Measurements from ENCODE around the gene F7.

DNA sequence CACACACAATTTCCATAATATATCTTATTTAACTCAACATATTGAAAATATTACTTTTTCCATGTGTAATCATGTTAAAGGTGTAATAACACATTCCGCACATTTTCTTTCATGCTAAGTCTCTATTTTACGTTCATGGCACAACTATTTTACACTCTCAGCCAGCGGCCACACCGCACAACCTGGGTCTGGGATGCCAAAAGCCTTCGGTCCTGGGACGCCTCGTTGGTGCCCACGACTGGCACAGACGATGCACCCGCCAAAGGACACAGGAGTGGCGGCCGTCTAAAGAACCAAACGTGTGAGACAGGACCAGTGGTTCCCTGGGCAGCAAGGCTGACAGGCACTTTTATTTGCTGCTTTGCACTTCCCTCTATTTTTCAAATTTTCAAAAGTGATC is 42.8 kb downstream of the F7 start:
- TF ChIP-seq POLR2AphosphoS5 (IDR thresholded peaks at IDR 0.05; ENCODE audit: borderline replicate concordance, low read depth, low read length) (no peak), EZH2 (IDR thresholded peaks at IDR 0.05) (no peak), FOXP2 (optimal IDR thresholded peaks at IDR 0.05; ENCODE audit: control extremely low read depth, extremely low read length, insufficient read depth) (no peak)
